Measurements from ENCODE around the gene CDYL2.
"Not testable (repeated sequence)": the region's sequence is repeated elsewhere in the genome, so short reads cannot be mapped to it uniquely, and the experiment has no call there.

Gene CDYL2

DNA sequence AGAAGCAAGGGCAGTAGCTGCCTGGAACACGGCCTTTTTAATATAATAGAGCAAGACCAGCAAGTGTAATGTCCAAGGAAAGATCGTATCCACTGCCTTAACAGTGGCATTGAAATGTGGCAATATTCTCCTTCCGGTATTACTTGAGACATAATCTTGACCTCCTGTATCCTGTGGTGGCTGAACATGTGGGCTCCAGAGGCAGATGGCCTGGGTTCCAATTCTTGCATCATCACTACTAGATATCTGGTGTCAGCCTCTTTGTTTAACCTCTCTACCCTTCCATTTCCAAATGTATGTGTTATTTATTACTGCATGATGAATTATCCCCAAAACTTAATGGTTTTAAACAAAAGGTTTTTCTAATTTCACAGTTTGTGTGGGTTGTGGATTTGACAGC lies 3.5 kb upstream of the CDYL2 start:
- DNase-seq, result peak; percentile 26

DNA sequence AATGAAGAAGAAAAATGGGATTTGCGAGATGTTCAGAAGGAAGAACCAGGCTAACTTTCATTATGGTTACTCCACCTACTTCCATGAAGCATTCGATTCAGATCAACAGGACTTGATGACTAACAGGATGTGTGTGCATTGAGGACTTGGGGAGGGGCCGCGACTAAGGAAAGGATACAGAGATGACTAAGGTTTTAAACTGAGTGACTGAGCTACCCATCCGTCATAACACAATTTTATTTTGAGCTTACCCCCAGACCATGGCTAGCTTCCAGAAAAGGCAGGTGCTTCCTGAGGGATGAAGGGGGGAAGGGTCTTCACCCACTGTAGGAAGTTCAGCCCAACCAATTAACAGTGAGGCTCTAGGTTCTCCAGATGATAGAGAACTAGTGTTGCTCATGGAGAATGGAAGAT lies 2.5 kb upstream of the CDYL2 start:
- peak; percentile 86 for DNase-seq

DNA sequence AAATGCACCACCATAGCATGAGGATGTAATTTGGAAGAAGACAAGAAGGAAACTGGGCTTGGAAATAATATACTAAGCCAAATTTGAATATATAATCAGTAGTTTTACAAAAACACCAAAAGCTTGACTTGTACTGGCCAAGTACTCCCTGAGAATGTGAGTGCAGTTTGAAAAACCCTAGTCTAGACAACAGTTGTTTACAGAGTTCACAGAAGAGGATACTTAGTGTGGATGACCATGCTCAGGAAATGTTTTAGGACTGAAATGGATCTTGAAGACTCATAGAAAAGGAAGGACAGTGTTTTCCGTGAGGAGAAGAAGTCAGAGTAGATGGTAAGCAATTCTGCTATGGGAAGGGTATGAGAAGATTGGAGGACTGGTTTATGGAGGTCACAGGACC lies 1.9 kb upstream of the CDYL2 start:
- DNase-seq, result no peak

DNA sequence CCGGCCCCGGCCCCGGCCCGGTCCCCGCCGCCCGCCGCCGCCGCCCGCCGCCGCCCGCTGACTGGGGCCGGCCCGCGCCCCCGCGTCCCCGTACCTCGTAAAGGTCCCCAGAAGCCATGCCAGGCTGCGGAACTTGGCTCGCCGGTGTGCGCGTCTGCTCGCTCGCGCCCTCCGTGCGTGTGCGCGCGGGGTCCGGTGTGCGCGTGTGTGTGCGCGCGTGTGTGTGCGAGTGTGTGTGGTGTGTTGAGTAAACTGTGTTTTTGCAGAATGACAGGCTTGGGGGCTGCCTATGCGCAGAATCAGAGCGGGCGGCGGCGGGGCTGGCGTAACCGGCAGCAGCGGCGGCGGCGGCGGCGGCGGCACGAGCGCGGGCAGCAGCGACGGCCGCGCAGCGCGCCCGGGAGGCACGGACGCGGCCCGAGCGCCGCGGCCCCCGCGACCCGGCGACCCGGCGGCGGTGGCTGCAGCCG lies 307 bp downstream of the CDYL2 start:
- peak; percentile 66 for DNase-seq

DNA sequence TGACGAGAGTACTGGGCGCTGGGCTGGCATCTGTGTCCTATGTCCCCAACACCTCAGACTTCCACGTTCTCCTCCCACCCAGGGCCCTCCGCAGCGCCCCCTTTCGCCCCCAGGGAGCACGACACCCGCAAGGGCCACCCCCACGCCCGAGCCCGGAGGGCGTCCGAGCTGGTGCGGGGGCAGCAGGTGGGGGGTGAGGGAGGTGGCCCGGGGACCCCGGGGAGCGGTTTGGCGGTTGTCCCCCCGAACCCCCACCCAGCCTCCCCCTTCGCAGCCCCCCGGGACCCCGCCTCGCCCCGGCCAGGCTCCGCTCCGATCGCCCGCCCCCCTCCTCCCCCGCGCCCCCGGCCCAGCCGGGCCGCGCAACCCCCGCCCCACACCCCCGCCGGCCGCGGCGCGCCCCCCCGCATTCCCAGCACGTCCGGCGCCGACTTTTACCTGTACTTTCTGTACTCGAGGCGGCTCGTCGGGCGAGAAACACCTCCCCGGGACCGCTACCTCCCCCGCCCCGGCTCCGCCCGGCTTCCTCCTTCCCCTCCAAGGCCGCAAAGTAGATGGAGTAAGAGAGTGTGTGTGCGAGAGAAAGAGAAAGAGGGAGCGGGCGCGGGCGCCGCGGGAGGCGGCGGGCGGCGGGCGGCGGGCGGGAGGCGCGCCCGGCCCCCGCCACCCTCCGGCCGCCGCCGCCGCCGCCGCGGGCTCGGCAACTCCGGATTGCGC lies 901 bp downstream of the CDYL2 start:
- peak; percentile 58 for DNase-seq

DNA sequence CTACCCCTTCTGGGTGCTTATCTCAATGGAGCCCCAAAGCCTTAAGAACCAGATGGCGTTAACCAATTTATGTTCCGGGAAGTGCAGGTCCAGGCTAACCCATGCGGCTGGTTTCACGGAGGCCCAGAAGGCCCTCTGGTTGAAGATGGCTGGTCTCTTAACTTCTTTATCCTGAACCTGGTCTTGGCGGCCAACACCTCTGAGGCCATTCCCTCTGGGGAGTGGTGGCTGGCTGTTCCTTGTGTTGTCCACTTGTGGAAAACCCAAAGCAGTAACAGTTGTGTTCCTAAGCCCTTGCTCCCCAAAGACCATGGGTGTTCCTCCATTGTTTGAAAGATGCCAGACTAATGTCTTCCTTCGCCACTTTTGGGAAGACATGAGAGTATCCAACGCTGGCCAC lies 1.5 kb downstream of the CDYL2 start:
- no peak for DNase-seq

DNA sequence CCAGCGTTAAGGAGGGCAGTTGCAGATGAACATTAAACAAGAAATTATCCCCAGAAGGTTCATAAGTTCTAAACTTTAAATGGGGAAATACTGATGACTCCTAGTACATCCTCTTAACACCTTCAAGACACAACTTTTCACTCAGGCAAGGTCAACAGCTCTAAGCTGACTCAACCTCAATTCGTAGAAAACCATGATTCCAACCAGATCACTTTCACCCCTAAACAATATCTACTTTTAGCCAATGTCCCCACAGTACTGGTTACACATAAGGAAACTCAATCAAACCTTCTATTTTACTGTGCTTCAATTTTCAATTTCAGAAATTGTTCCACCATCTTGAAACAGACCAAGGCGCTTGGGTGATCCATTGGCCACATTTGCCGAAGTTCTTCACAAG lies 2.3 kb downstream of the CDYL2 start:
- DNase-seq, result no peak

DNA sequence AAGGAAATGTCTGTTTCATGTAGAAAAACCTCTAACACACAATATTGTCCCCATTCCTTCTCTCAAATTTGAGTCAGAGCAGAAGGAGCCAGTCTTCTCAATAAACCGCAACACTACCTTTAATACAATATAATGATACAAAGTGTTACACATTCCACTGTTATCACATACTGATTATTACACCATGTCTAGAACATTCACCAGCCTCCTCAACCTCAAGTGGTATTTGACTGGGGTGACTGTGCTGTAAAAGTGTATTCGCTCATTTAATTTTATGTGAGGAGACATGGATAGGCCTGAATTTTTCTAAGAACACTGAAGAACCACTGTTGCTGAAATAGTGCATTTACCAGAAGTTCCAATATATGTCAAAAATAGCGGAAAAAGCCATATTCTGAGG lies 10.3 kb downstream of the CDYL2 start:
- no peak for DNase-seq

DNA sequence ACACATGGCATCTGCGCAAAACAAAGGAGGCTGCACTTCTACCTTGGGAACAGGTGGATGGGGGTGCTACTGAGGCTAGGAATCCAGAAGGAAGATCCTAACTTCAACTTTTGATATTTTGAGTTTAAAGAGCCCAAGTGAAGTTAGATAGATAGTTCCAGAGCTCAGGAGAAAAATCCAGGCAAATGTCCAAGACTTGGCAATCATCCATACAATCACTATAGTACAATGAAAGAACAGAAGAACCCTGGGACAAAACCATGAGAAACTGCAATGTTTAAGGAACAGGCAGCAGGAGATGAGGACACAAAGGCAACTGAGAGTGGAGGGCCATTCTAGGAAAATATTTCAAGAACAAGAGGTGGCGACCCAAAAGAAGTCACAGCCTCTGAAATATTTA lies 12.4 kb downstream of the CDYL2 start:
- no peak for DNase-seq

DNA sequence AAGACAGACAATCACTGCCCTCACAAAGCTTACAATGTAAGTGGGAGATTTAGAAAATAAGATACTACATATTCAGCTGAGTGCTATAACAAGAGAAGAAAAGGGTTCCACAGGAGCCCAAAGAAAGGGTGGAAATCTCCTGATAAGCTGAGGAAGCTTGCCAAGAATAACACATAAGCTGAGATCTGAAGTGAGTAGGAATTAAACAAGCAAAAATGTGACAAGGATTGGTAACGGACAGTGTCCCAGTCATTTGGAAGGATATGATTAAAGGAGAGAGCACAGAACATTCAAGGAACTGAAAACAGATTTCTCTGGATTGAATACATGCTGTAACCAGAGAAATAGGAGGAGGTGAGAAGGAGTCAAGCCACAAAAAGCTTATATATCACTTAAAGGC lies 13.0 kb downstream of the CDYL2 start:
- no peak for DNase-seq

DNA sequence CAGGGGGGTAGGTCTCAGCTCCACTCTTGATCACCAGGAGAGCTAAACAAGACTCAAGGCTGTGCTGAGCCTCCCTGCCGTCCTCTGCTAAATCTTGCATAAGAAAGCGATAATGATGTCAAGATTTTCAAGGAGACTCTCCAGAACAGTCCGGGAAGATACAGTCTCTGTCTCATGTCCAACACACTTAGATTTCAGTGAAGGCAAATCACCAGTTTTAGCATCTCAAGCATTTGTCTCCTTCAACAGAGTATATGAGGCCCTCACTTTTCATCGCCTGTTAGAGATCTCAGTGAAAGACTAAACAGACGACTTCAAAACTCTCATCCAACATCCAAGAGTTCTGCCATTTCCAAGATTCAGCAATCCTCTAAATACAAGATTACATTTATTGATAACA lies 13.6 kb downstream of the CDYL2 start:
- no peak for DNase-seq

DNA sequence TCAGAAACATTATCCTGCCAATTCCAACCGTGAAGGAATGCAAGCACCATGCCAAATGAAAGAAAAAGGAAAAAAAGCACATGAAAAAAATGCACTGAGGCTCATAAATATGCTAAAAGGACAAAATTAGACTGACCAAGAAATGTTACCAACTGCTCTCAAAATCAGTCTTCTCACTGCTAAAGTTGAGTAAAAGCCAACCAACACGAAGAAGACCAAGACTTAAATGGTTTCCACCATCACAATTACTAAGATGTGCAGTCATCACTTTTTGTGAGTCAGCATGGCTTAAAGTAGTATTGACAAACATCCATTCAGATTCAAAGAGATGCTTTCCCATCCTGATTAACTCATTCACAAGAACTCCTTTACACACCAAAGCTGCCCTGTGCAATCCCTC lies 16.4 kb downstream of the CDYL2 start:
- DNase-seq, result no peak

DNA sequence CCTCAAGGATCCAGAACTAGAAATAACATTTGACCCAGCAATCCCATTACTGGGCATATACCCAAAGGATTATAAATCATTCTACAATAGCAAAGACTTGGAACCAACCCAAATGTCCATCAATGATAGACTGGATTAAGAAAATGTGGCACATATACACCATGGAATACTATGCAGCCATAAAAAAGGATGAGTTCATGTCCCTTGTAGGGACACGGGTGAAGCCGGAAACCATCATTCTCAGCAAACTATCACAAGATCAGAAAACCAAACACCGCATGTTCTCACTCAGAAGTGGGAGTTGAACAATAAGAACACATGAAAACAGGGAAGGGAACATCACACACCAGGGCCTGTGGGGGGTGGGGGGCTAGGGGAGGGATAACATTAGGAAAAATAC lies 17.8 kb downstream of the CDYL2 start:
- not testable (repeated sequence) for DNase-seq

DNA sequence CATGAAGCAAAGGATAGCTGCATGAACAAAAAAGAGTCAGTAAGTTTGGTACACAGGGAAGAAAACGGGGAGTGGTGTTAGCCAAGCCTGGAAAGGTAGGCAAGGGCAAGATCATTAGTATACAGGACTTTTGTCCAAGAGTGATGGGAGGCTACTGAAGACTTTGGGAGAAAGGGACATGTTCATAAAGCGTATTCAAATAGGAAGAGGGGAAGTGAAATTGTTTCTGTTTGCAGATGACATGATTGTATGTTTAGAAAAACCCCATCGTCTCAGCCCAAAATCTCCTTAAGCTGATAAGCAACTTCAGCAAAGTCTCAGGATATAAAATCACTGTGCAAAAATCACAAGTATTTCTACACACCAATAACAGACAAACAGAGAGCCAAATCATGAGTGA lies 19.4 kb downstream of the CDYL2 start:
- DNase-seq, result no peak

DNA sequence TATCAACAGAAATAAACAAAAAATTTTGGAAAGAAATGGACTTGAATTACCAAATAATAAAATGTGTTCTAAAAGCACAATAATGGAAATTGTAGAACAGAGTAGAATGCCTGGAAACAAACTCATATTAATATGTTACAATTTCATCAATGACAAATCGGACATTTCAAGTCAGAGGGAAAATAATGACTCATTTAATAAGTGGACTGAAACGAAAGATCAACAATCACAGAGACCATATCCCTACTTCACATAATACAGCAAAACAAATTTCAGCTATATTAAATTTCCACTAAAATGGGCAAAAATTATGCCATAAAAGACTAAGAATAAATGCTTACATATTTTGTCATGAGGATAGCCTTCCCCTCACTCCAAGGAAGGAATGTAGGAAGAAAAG lies 25.7 kb downstream of the CDYL2 start:
- no peak for DNase-seq

DNA sequence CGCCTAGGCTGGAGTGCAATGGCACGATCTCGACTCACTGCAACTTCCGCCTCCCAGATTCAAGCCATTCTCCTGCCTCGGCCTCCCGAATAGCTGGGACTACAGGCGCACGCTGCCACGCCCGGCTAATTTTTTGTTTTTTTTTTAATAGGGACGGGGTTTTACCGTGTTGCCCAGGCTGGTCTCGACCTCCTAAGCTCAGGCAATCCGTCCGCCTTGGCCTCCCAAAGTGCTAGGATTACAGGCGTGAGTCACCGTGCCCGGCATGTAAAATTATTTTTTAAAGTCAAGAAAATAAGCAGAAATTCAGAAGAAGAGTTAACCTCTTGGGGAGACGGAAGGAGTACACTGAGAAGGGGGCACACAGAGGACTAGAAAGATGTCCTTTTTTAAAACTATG lies 27.5 kb downstream of the CDYL2 start:
- DNase-seq, result no peak

DNA sequence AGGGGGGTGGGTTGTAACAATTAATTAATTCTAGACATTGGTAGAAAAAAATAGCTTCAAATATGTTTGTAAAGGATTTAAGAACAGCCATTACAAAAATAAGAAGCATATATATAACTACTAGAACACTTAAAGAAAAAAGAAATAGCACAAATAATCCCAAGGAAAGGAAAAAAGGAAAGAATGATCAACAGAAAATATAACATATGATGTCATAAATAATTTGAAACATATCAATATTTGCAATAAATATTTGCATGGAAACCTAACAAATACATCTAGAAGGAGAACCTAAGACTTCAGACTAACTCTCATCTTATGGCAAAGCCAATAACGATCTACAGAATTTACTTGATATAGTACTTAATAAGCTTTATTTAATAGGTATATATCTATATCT lies 28.9 kb downstream of the CDYL2 start:
- DNase-seq, result no peak

DNA sequence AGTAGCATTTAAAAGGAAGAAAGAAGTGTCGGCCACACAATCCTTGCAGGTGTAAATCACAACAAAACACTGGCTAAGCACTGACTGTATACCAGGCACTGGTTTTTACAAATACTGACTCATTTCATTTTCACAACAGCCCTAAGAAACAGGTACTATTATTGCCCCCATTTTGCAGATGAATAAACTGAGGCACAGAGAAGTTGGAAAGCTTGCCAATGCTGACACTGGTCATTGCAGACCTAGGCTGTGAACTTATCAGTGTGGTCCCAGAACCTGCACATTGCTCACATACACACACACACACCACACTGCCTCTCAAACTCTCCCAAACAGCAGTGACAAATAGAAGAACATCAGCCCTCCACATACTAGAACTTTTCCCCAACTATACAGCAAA lies 37.6 kb downstream of the CDYL2 start:
- no peak for DNase-seq

DNA sequence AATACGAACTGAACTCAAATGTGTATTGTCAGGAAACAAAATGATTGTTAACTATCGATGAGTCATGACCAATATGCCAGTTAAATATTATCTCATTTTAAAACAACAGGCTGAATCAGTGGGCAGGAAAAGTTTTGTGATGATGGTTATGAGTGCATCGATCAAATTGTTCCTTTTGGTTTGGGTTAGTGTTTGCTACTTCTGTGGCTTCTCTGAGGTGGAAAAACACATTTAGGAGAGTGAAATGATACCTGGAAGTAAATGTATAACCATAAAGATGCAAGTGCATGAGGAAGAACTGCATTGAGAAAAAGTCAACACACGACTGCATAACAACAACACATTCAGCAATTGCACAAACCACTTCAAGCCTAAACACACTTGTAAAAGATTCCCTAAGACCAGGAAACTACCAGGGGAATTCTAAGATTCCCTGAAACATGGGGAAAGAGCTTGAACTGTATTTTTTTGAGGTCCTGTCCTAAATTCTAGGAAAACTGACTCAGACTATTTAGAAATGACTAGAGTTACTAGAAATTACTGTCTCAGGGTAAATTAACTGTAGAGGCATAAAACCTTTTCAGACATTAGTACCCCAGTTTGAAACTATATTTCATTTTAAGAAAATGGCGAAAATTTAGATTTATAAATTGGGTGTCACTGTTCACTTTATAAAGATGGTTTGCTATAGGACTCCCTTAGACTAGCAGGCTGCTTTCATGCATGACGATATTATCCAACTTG lies 44.8 kb downstream of the CDYL2 start:
- DNase-seq, result peak; percentile 54

DNA sequence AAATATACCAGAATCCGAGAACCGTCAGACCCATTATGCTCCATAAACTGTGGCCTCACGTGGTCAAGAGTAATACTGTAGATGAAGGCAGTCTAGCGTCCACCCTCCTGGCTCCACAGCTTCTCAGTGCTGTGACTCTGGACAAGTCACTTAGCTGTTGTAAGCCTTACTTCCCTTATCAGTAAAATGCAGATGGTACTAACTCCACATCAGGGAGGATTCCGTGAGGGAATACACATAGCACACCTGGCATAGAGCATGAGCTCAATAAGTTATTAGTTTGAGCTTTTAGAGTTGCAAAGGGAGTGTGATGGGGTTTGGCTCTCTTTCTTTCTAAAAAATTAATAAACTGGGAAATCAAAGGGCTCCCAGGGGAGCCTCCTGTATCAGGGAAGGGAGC lies 49.9 kb downstream of the CDYL2 start:
- no peak for DNase-seq

DNA sequence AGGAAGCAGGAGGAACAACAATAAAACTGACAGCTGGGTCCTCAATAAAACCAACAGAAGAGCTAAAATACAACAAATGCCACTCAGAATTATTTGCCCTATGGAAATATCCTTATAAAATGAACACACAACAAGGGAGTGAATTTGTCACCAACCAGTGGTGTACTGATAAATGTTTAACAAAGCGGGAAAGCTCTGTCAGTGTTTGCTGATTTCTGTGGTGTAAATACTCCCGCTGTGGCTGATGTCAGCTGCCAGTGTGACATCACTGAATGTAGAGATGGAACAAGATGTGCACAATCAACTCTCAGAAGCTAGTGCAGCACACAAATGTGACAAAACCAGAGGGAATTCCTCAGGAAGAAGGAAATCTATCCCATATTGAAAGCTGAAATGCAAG lies 51.9 kb downstream of the CDYL2 start:
- no peak for DNase-seq

DNA sequence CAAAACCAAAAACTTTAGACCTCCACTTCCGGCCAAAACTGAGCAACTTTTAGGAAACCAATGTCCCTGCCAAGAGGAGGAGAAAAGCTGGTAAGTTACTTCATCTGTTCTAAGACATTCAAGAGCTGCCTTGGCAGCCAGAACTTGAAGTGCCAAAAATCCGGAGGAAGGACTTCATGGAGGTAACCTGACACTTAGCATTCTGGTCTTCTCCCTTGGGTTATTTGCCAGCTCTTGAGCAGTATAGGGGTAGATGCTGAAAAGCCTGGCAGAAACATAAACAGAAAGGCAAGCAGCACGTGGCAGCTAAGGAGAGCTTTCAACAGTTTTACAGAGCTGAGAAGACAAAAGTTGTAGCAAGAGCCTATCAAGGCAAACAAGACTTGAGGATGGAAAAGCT lies 53.2 kb downstream of the CDYL2 start:
- DNase-seq, result no peak

DNA sequence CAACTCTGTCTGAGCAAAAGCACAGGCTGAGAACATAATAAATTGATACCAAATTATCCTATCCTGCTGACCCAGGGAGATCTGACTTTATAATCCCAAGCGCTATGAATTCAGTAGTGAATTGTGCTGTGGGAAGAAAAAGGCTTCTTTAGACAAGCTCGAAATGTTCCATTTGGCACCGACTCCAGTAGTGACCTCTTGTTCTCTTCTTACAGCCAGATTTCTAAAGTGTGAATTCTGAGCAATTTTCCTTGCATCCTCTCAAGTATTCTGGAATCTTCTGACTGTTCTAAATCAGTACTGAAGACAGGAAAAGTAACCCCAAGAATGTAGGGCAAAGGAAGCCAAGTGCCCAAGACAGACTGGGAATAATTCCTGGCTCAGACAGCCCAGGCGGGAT lies 58.2 kb downstream of the CDYL2 start:
- DNase-seq, result no peak

DNA sequence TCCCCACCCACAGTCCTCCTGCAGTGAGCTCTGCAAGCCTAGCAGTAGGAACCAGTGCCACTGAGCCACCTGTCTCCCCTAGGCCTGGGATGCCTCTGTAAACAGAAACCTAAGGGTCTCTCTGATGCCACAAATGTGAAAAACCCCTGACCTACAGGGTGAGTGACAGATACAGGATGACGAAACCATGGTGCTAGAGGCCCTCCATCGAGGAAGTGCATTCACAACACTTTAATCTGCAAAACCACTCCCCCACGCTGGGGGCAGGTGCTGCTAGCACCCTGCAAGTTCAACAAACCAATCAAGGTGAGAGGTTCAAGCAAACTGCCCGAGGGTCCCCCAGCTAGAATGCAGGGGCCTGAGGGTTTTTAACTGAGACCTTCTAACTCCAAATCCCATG lies 59.5 kb downstream of the CDYL2 start:
- no peak for DNase-seq

DNA sequence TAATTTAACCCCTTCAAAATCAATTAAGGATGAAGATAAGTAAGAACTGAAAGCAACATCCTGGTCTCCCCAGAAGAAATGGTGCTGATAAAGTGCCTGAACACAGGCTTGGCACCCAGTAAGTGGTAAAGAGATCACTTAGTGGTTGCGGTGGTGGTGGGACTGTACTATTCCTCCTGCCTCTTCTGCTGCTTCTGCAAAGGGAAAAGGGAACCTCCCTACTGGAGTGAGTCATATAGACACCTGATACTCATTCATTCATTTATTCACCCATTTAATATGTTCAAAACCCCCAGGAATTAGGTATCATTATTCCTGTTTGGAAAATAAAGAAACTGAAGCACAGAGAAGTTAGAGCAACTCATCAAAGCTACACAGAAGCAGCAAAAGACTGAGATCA lies 60.6 kb downstream of the CDYL2 start:
- no peak for DNase-seq

Data from suppressor macrophage treated with lipopolysaccharide for 4 hours (primary cell).